ENCODE results near the gene HOXB2.

HOXB2 gene

DNA sequence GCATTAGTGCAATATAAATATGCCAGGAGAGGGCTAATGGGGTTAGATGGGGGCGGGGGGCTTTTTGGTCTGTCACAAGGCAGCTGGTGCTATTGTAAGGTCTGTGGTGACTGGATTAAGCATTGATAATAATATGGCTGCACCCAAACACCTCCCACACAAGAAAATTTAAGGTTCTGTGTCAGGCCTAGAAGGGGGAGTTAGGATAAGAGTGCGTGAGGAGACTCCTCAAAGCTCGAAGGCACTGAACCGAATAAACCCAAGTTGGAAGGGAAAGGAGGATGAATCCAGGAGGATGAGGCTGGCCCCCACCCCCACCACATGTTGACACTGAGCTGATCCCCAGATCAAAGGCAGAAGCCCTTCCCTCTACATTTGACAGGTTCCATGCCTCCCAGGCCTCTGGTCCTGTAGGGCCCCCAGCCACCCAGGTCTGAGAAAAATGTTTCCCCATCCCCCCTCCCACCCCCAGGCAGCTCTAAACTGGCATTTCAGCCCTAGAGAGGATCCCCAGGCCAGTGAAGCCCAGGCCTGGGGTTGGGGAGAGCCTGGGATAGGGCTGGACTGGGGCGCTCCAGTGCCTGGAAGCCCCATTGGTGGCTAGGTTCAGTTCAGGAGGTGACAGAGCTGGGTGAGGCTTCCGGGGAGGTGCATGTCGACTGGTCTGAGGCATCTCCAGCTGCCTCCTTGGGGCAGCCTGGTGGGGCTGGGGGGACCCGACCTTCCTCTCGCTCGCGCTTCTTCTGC lies 15.8 kb downstream of the HOXB2 start:
- TF ChIP-seq, protein P1, sequence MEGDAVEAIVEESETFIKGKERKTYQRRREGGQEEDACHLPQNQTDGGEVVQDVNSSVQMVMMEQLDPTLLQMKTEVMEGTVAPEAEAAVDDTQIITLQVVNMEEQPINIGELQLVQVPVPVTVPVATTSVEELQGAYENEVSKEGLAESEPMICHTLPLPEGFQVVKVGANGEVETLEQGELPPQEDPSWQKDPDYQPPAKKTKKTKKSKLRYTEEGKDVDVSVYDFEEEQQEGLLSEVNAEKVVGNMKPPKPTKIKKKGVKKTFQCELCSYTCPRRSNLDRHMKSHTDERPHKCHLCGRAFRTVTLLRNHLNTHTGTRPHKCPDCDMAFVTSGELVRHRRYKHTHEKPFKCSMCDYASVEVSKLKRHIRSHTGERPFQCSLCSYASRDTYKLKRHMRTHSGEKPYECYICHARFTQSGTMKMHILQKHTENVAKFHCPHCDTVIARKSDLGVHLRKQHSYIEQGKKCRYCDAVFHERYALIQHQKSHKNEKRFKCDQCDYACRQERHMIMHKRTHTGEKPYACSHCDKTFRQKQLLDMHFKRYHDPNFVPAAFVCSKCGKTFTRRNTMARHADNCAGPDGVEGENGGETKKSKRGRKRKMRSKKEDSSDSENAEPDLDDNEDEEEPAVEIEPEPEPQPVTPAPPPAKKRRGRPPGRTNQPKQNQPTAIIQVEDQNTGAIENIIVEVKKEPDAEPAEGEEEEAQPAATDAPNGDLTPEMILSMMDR (IDR thresholded peaks at IDR 0.05; ENCODE audit: low read depth, low read length, missing control alignments): no peak
- DNase-seq (ENCODE audit: extremely low read depth, low read depth): no peak
- H3K4me3 ChIP-seq (replicated peaks; ENCODE audit: low read depth, low read length): no peak overlapping the region

GRCh38 chr17:48528153-48528935 lies 16.6 kb downstream of the HOXB2 start:
- TF ChIP-seq, protein P1 (IDR thresholded peaks at IDR 0.05; ENCODE audit: low read depth, low read length, missing control alignments): no peak
- no peak for DNase-seq (ENCODE audit: extremely low read depth, low read depth)
- no peak overlapping the region for H3K4me3 ChIP-seq (replicated peaks; ENCODE audit: low read depth, low read length)

DNA sequence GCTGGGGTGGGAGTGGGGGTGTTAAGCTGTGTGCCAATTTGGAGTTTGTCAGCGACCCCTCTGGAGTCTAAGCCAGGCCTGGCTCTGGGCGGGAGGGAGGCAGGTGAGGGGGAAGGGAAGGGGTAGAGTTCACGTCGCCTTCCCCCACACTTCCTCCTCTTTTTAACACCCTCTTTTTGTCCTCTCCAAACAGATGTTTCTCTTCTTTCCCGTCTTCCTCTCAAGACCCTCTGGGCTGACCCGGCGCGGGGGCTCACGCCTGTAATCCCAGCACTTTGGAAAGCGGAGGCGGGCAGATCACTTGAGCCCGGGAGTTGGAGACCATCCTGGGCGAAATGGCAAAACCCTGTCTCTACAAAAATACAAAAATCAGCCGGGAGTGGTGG lies 17.4 kb downstream of the HOXB2 start:
- no peak overlapping the region for H3K4me3 ChIP-seq (replicated peaks; ENCODE audit: low read depth, low read length)
- no peak for DNase-seq (ENCODE audit: extremely low read depth, low read depth)
- TF ChIP-seq, protein P1 (IDR thresholded peaks at IDR 0.05; ENCODE audit: low read depth, low read length, missing control alignments): no peak

- DNase-seq (ENCODE audit: extremely low read depth, low read depth): no peak
- TF ChIP-seq, protein P1 (IDR thresholded peaks at IDR 0.05; ENCODE audit: low read depth, low read length, missing control alignments): no peak
- no peak overlapping the region for H3K4me3 ChIP-seq (replicated peaks; ENCODE audit: low read depth, low read length)
Observed at GRCh38 chr17:48526608-48527546, 18.0 kb downstream of the HOXB2 start.

DNA sequence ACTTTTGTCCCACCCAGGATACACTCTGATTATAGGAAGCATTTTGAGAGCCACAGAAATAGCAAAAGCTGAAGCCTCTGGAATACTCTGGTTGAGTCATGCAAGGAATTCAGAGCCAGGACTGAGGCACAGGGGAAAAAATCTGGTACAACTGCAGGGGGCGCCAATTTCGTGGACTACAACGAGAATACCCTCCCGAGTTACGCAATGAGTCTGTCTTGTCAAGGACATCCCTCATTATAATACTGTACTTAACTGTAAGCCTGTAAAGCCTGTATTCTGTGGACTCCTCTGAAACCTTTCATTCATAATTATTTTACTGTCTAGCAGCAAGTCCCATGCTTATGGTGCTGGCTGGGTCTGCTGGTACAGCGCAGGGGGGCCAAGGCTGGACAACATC lies 21.9 kb downstream of the HOXB2 start:
- no peak for DNase-seq (ENCODE audit: extremely low read depth, low read depth)
- H3K4me3 ChIP-seq (replicated peaks; ENCODE audit: low read depth, low read length): no peak overlapping the region
- TF ChIP-seq, protein P1 (IDR thresholded peaks at IDR 0.05; ENCODE audit: low read depth, low read length, missing control alignments): peak; percentile 35

GRCh38 chr17:48522031-48522653 lies 22.8 kb downstream of the HOXB2 start:
- TF ChIP-seq, protein P1 (IDR thresholded peaks at IDR 0.05; ENCODE audit: low read depth, low read length, missing control alignments): no peak
- no peak overlapping the region for H3K4me3 ChIP-seq (replicated peaks; ENCODE audit: low read depth, low read length)
- DNase-seq (ENCODE audit: extremely low read depth, low read depth): no peak
